Heart left ventricle (tissue), 16 donors: ENCODE measurements around the gene FGD3. TPM values are rescaled to one million over a fixed set of nuclear protein-coding genes. Genes with fewer than 3 reads are reported as not detected.

Experiments
- ATAC-seq, 4 donors: fragments of 200-7000 bp; cut with Tn5 transposase; one replicate each; pipeline ENCODE4 v1.9.1; 2020 to 2022; ENCODE audit warnings: moderate library complexity in 4 of 4, mild to moderate bottlenecking in 3 of 4, moderate number of reproducible peaks in 1 of 4
- DNase-seq, 5 donors: peaks; one replicate each; pipeline ENCODE4 v3.0.0-alpha.2; 2020
- H3K27ac ChIP-seq, 12 donors: fragments of 200-600 bp; sonication (generic) in 4 of 12; one replicate each; pipeline versions ENCODE4 v1.5.0 to v1.8.0; 2016 to 2022; ENCODE audit warnings: mild to moderate bottlenecking in 2 of 12
- H3K27me3 ChIP-seq, 9 donors: fragments of 200-600 bp; sonication (generic) in 2 of 9; one replicate each; pipeline versions ENCODE4 v1.5.1 to v1.8.0; 2016 to 2022; ENCODE audit warnings: mild to moderate bottlenecking in 3 of 9
- H3K36me3 ChIP-seq, 9 donors: fragments of 200-600 bp; sonication (generic) in 2 of 9; one replicate each; pipeline versions ENCODE4 v1.5.0 to v1.8.0; 2018 to 2022; ENCODE audit warnings: mild to moderate bottlenecking in 2 of 9
- H3K4me1 ChIP-seq, 12 donors: fragments of 200-600 bp; sonication (generic) in 4 of 12; one replicate each; pipeline versions ENCODE4 v1.5.0 to v1.8.0; 2016 to 2022; ENCODE audit warnings: mild to moderate bottlenecking in 3 of 12
- H3K4me3 ChIP-seq, 12 donors: fragments of 200-600 bp; sonication (generic) in 4 of 12; one replicate each; pipeline versions ENCODE4 v1.5.0 to v1.8.0; 2017 to 2022; ENCODE audit warnings: mild to moderate bottlenecking in 9 of 12, moderate library complexity in 4 of 12
- H3K9me3 ChIP-seq, 12 donors: fragments of 200-600 bp; sonication (generic) in 4 of 12; one replicate each; pipeline versions ENCODE4 v1.5.0 to v1.8.0; 2016 to 2022; ENCODE audit warnings: mild to moderate bottlenecking in 1 of 12
- CTCF ChIP-seq, 12 donors: fragments of 200-600 bp; sonication (generic) in 4 of 12; IDR thresholded peaks; one replicate each; pipeline versions ENCODE4 v1.5.0 to v1.8.0; 2018 to 2022; ENCODE audit warnings: antibody characterized with exemption in 12 of 12, mild to moderate bottlenecking in 5 of 12
- POLR2A ChIP-seq, 2 donors: fragments of 450-650 bp; IDR thresholded peaks; one replicate each; pipeline ENCODE4 v1.6.1; 2017; ENCODE audit warnings: antibody characterized with exemption in 2 of 2, mild to moderate bottlenecking in 2 of 2, moderate library complexity in 2 of 2
- WGBS, 4 donors: extraction: QIAGEN DNeasy Blood & Tissue Kit in 2 of 4; methylation state at CpG; one replicate each; pipeline versions ENCODE4 v1.1.5 to v1.1.7; 2013 to 2018; 5-methylcytosine and 5-hydroxymethylcytosine counted together
- intact Hi-C, 10 donors: fragments of 100-400 bp; cut with DNase I; formaldehyde crosslinking; loops; one replicate each; pipeline versions ENCODE4 v1.11.1 to v1.14.2; 2022
- polyA plus RNA-seq, 2 donors: library from polyadenylated mRNA; stranded (reverse); fragments of 200-250 nt; gene quantifications; one replicate each; pipeline ENCODE4 v1.2.3, GENCODE V29; 2013
- total RNA-seq, 9 donors: library from RNA; depleted of rRNA in 2 of 9; stranded (reverse); fragments of >200 nt in 2 of 9; fragmentation: NEBNext Ultra II Directional in 3 of 9; extraction: Animal tissue kit (Norgen Biotek cat#: 25700) in 3 of 9; gene quantifications; one replicate each; pipeline versions ENCODE4 v1.1.0 to v1.2.4, GENCODE V29; 2016 to 2023
- donor health status: ischemic (EF 13 %, LVEDD 7.1; RV severe dilation, severe dysfunction).
- donor health status: healthy with polysubstance abuse.
- donor health status: DM: no; HTN: yes; CAD: no.
- donor health status: DM: no; HTN: no; CAD: no.
- donor health status: ischemic (EF 25% LVEDD 6.9; RV normal size, moderate dysfunction).
- donor health status: ischemic (EF 25% LVEDD 5.7; RV mildly dilated, moderate dysfunction).
- donor health status: healthy.
- donor health status: DM: yes; HTN: yes; CAD: no.
- donor health status: ischemic (EF 35%, LVEDD 5.7; RV mildly dilated, moderate dysfunction).
- donor health status: nonischemic (EF 11% LVEDD 7.7; RV severe dilation, severe dysfunction).
- donor health status: DM: yes; HTN: yes; CAD: no.
- donor health status: PGD.
- donor health status: ischemic (EF 29% LVEDD 5.4; RV normal size, mild dysfunction).
- donor health status: nonischemic (EF 23%, LVEDD 6.1; RV moderate dilation, normal function).

Gene FGD3
- total and polyA plus RNA-seq, 11 donors: 1.2 to 11.2 (median 1.8) TPM

- no peak for TF ChIP-seq CTCF (IDR thresholded peaks at IDR 0.05)
- no peak for TF ChIP-seq POLR2A (IDR thresholded peaks at IDR 0.05)
- Histone ChIP-seq H3K9me3 (no peaks in the 10 kb centered on the region), H3K4me1 (peaks cover 0 to 12% (median 0%) of the 10 kb centered on the region in 12 donors), H3K4me3 (no peak overlapping the region), H3K36me3 (peaks cover 0 to 77% (median 0%) of the 10 kb centered on the region in 9 donors), H3K27ac (no peak overlapping the region), H3K27me3 (no peaks in the 10 kb centered on the region)
- 88 to 95% (median 89%) methylated on average over 12 of the region's 12 CpGs for WGBS, 4 donors
- DNase-seq (no peak), ATAC-seq (no peak)
- intact Hi-C loops: loop anchor here in 3 of 10 donors (10.0 kb wide), 2 partner anchors 89 to 99 kb away; partner anchors contain the start of gene CARD19 (in 2 of the 3)
Observed at GRCh38 chr9:93005876-93006275, 58.6 kb downstream of the FGD3 start.

GRCh38 chr9:93007529-93008058, 60.3 kb downstream of the FGD3 start:
- H3K36me3 ChIP-seq: peaks cover 0 to 80% (median 0%) of the 10 kb centered on the region in 9 donors
- H3K4me1 ChIP-seq: peaks cover 0 to 11% (median 0%) of the 10 kb centered on the region in 12 donors
- no peak for DNase-seq
- intact Hi-C loops: loop anchor here in 3 of 10 donors (10.0 kb wide), 2 partner anchors 87 to 97 kb away; partner anchors contain the start of gene CARD19 (in 2 of the 3)
- TF ChIP-seq POLR2A (IDR thresholded peaks at IDR 0.05) (no peak), CTCF (IDR thresholded peaks at IDR 0.05) (no peak)
- H3K27me3 ChIP-seq: no peaks in the 10 kb centered on the region
- H3K4me3 ChIP-seq: no peak overlapping the region
- H3K9me3 ChIP-seq: no peaks in the 10 kb centered on the region
- H3K27ac ChIP-seq: no peak overlapping the region
- 74 to 80% (median 79%) methylated on average over 12 of the region's 12 CpGs for WGBS, 4 donors
- ATAC-seq: no peak

- no peak overlapping the region for H3K27ac ChIP-seq
- peaks cover 0 to 80% (median 0%) of the 10 kb centered on the region in 9 donors for H3K36me3 ChIP-seq
- WGBS, 4 donors: 92 to 96% (median 94%) methylated on average over 8 of the region's 8 CpGs
- peaks cover 0 to 9% (median 0%) of the 10 kb centered on the region in 12 donors for H3K4me1 ChIP-seq
- no peaks in the 10 kb centered on the region for H3K9me3 ChIP-seq
- DNase-seq (no peak), ATAC-seq (no peak)
- H3K4me3 ChIP-seq: no peak overlapping the region
- TF ChIP-seq POLR2A (IDR thresholded peaks at IDR 0.05) (no peak), CTCF (IDR thresholded peaks at IDR 0.05) (no peak)
- H3K27me3 ChIP-seq: no peaks in the 10 kb centered on the region
- intact Hi-C loops: loop anchor here in 3 of 10 donors (10.0 kb wide), 2 partner anchors 86 to 96 kb away; partner anchors contain the start of gene CARD19 (in 2 of the 3)
Observed at GRCh38 chr9:93008457-93008856, 61.1 kb downstream of the FGD3 start.

- intact Hi-C loops: loop anchor here in 4 of 10 donors (10.0 kb wide), 3 partner anchors 75 to 95 kb away; partner anchors contain the start of gene CARD19 (in 2 of the 4)
- H3K9me3 ChIP-seq: no peaks in the 10 kb centered on the region
- ATAC-seq (no peak), DNase-seq (no peak)
- no peaks in the 10 kb centered on the region for H3K27me3 ChIP-seq
- H3K4me1 ChIP-seq: no peaks in the 10 kb centered on the region
- no peak for TF ChIP-seq CTCF (IDR thresholded peaks at IDR 0.05)
- H3K27ac ChIP-seq: no peak overlapping the region
- WGBS, 4 donors: 87 to 92% (median 89%) methylated on average over 19 to 21 of the region's 21 CpGs
- H3K36me3 ChIP-seq: peaks cover 0 to 78% (median 0%) of the 10 kb centered on the region in 9 donors
- H3K4me3 ChIP-seq: no peak overlapping the region
Observed at GRCh38 chr9:93009337-93010015, 62.2 kb downstream of the FGD3 start.
